HUES6 (cell line): Measurements from ENCODE around the gene REXO1.

ENCODE experiments used
- H3K27ac ChIP-seq: 2 replicates; pipeline ENCODE4 v1.7.0; 2013; ENCODE audit warnings: low read depth, mild to moderate bottlenecking, low read length, inconsistent platforms
- H3K27me3 ChIP-seq: 2 replicates; pipeline ENCODE4 v1.6.1; 2013; ENCODE audit warnings: low read length; ENCODE audit not compliant: control insufficient read depth, insufficient read depth
- H3K36me3 ChIP-seq: 2 replicates; pipeline ENCODE4 v1.6.1; 2013; ENCODE audit warnings: low read length; ENCODE audit not compliant: control insufficient read depth, insufficient read depth
- H3K4me1 ChIP-seq: 2 replicates; pipeline ENCODE4 v1.6.1; 2013; ENCODE audit warnings: low read length; ENCODE audit not compliant: control insufficient read depth, insufficient read depth
- H3K4me3 ChIP-seq: 2 replicates; pipeline ENCODE4 v1.5.1; 2013; ENCODE audit warnings: low read depth, low read length
- H3K9ac ChIP-seq: one replicate; pipeline ENCODE4 v1.6.1; 2013; ENCODE audit warnings: mild to moderate bottlenecking, low read length
- H3K9me3 ChIP-seq: 2 replicates; pipeline ENCODE4 v1.6.1; 2013; ENCODE audit warnings: low read depth, low read length; ENCODE audit not compliant: control insufficient read depth, insufficient read depth

REXO1 gene

GRCh38 chr19:1780272-1780958, 67.9 kb downstream of the REXO1 start:
- Histone ChIP-seq H3K4me1 (peaks cover 6% of the 10 kb centered on the region), H3K9me3 (peaks cover 8% of the 10 kb centered on the region), H3K4me3 (no peak overlapping the region), H3K27me3 (peaks cover 84% of the 10 kb centered on the region), H3K36me3 (no peaks in the 10 kb centered on the region), H3K9ac (no peak overlapping the region), H3K27ac (no peak overlapping the region)

DNA sequence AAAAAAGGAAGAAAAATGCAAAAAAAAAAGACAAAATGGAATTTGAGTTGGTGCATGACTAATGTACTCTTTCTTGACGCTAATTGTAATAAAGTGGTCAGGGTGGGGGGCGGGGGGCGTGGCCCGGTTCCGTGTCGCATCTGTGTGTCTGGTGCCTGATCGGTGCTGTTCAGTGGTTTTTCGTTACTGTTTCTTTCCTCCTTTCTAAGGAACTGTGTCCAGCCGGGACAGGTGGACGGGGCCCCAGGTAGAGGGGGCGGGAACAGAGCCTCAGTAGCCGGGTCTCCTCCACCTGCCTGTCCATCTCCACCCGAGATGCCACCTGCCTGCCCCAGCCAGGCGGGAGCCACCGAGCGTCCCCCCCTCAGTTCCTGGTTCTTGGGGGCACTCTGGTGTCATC, 68.7 kb downstream of the REXO1 start:
- Histone ChIP-seq H3K27me3 (peaks cover 87% of the 10 kb centered on the region), H3K27ac (no peak overlapping the region), H3K4me1 (peaks cover 6% of the 10 kb centered on the region), H3K4me3 (no peak overlapping the region), H3K36me3 (no peaks in the 10 kb centered on the region), H3K9ac (no peak overlapping the region), H3K9me3 (peaks cover 8% of the 10 kb centered on the region)

GRCh38 chr19:1777149-1777548, 71.1 kb downstream of the REXO1 start:
- no peak overlapping the region for H3K9ac ChIP-seq
- H3K4me1 ChIP-seq = peaks cover 6% of the 10 kb centered on the region
- peaks cover 92% of the 10 kb centered on the region for H3K27me3 ChIP-seq

DNA sequence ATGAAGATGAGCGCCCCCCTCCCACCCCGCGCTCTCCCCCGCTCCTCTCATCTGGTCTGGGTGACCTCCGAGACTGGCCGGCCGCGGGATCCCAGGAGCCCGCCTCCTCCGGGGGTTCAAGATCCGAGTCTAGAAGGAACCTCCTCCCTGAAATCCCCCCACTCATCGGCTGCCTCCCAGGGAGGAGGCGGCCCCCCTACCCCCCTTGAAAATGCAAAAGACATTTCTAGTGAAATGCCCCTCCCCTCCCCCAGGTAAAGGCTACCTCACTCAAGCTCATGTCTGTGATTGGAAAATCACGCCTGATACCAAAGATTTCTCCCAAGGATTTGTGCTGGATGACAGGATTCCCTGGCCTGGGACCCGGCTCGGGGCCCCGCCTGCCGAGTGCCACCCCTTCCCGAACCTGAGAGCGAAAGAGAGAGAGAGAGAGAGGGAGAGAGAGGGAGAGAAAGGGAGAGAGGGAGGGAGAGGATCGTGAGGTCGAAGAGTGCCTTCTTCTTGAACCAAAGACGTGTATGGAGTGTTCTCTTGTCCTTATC, 71.6 kb downstream of the REXO1 start:
- H3K9ac ChIP-seq = no peak overlapping the region
- H3K9me3 ChIP-seq = peaks cover 3% of the 10 kb centered on the region
- peaks cover 6% of the 10 kb centered on the region for H3K4me1 ChIP-seq
- no peaks in the 10 kb centered on the region for H3K36me3 ChIP-seq
- peaks cover 89% of the 10 kb centered on the region for H3K27me3 ChIP-seq
- H3K27ac ChIP-seq = no peak overlapping the region
- H3K4me3 ChIP-seq = peak overlapping the region; percentile 58

More at GRCh38 chr19:1777149-1777548, 71.1 kb downstream of the REXO1 start:
- Histone ChIP-seq H3K27ac (no peak overlapping the region), H3K4me3 (peak overlapping the region; percentile 58; the same call in 1 of the 2 replicates), H3K9me3 (peaks cover 7% of the 10 kb centered on the region), H3K36me3 (no peaks in the 10 kb centered on the region)

GRCh38 chr19:1775951-1776605, 72.2 kb downstream of the REXO1 start:
- Histone ChIP-seq H3K9me3 (peaks cover 5% of the 10 kb centered on the region), H3K27me3 (peaks cover 94% of the 10 kb centered on the region), H3K36me3 (no peaks in the 10 kb centered on the region), H3K9ac (no peak overlapping the region), H3K4me3 (peak overlapping the region; percentile 58), H3K27ac (no peak overlapping the region), H3K4me1 (peaks cover 6% of the 10 kb centered on the region)

- peak overlapping the region; percentile 58 for H3K4me3 ChIP-seq
- H3K9me3 ChIP-seq = peaks cover 14% of the 10 kb centered on the region
- no peak overlapping the region for H3K27ac ChIP-seq
- H3K9ac ChIP-seq = no peak overlapping the region
- H3K4me1 ChIP-seq = peaks cover 6% of the 10 kb centered on the region
- H3K27me3 ChIP-seq = peaks cover 92% of the 10 kb centered on the region
- no peaks in the 10 kb centered on the region for H3K36me3 ChIP-seq
Measured at GRCh38 chr19:1774989-1775772, 73.1 kb downstream of the REXO1 start.

GRCh38 chr19:1773184-1773583, 75.1 kb downstream of the REXO1 start:
- Histone ChIP-seq H3K4me1 (no peaks in the 10 kb centered on the region), H3K36me3 (no peaks in the 10 kb centered on the region), H3K9me3 (peaks cover 14% of the 10 kb centered on the region), H3K9ac (no peak overlapping the region), H3K4me3 (no peak overlapping the region), H3K27me3 (peaks cover 92% of the 10 kb centered on the region), H3K27ac (no peak overlapping the region)

DNA sequence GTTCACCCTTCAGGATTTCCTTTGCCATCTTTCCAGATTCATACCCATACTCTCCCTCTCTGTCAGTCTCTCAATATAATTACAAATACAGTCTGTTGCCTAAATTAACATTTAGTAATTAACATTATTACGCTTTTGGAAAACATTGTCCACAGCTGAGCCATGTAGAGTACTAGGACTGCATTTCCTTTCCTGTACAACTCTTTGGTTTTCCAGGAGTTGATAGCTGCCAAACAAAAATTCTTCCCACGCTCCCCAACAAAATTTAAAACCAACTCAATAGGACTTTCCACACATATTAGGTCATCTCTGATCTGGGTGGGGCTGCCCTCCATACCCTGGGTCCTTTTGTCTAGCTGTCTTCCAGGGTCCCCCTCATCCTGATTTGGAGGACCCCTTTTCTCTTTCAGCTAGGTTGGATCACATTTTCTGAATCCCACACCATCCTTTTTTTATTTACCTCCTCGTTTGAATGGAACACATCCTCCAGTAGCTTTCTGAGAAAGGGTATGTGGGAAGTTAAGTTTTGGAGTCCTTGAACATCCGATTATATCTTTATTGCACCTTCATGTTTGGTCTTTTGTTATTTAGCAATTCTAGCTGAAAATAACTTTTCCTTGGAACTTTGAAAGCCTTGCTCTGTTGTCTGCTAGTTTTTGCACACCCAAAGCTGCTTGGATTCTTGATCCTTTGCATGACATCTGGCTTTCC, 77.3 kb downstream of the REXO1 start:
- peaks cover 92% of the 10 kb centered on the region for H3K27me3 ChIP-seq
- no peak overlapping the region for H3K27ac ChIP-seq
- no peak overlapping the region for H3K4me3 ChIP-seq
- H3K4me1 ChIP-seq = peaks cover 13% of the 10 kb centered on the region
- no peaks in the 10 kb centered on the region for H3K36me3 ChIP-seq
- peaks cover 14% of the 10 kb centered on the region for H3K9me3 ChIP-seq
- H3K9ac ChIP-seq = no peak overlapping the region

GRCh38 chr19:1769645-1769985, 78.7 kb downstream of the REXO1 start:
- Histone ChIP-seq H3K27me3 (peaks cover 93% of the 10 kb centered on the region), H3K27ac (no peak overlapping the region), H3K36me3 (no peaks in the 10 kb centered on the region), H3K4me1 (peaks cover 19% of the 10 kb centered on the region), H3K4me3 (no peak overlapping the region), H3K9ac (no peak overlapping the region), H3K9me3 (peaks cover 14% of the 10 kb centered on the region)

DNA sequence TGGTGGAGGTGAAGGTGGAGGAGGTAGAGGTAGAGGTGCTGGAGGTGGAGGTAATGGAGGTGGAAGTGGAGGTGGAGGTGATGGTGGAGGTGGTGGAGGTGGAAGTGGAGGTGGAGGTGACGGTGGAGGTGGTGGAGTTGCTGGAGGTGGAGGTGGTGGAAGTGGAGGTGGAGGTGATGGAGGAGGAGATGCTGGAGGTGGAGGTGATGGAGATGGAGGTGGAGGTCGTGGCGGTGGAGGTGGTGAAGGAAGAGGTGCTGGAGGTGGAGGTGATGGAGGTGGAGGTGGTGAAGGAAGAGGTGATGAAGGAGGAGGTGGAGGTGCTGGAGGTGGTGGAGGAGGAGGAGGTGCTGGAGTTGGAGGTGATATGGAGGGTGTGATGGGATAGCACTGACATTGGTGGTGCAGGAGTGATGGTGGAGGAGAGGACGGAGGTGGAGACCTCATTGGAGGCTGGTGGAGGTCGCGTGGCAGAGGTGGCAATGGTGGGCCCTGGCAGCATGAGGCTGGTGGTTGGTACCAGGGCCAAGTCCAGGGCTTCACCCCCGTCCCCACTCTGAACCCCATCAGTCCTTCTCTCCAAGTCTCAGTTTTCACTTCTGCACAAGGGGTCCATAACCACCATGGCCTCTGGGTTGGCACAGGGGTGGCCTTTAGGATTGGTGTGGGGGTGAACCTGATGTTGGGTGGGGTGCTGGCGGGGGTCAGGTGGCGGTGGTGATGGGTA, 79.2 kb downstream of the REXO1 start:
- peaks cover 93% of the 10 kb centered on the region for H3K27me3 ChIP-seq
- no peak overlapping the region for H3K4me3 ChIP-seq
- no peaks in the 10 kb centered on the region for H3K36me3 ChIP-seq
- H3K9me3 ChIP-seq = peaks cover 14% of the 10 kb centered on the region
- no peak overlapping the region for H3K27ac ChIP-seq
- no peak overlapping the region for H3K9ac ChIP-seq
- peaks cover 19% of the 10 kb centered on the region for H3K4me1 ChIP-seq
